SK-N-MC (cell line): Measurements from ENCODE around the gene ERC2.

ENCODE experiments used
- EZH2 ChIP-seq: fragments of 200-600 bp; sonication (generic); IDR thresholded peaks from one replicate; pipeline ENCODE4 v1.6.1; 2017; ENCODE audit warnings: antibody characterized with exemption
- FOXP2 ChIP-seq: optimal IDR thresholded peaks from 2 replicates; pipeline ENCODE3; 2011; ENCODE audit warnings: mild to moderate bottlenecking, moderate library complexity; ENCODE audit not compliant: insufficient read depth; ENCODE audit errors: extremely low read length, control extremely low read depth
- POLR2AphosphoS5 ChIP-seq: IDR thresholded peaks from 2 replicates; pipeline ENCODE4 v1.6.1; 2012; ENCODE audit warnings: mild to moderate bottlenecking, low read depth, low read length, borderline replicate concordance

- TF ChIP-seq EZH2 (no peak), POLR2AphosphoS5 (no peak), FOXP2 (no peak)
Measured at GRCh38 chr3:56188201-56188600, 280.1 kb downstream of the ERC2 start.
